Measurements from ENCODE around the gene HNF1B. TPM values are rescaled to one million over a fixed set of nuclear protein-coding genes. Genes with fewer than 3 reads are reported as not detected.

The HNF1B gene
- total RNA-seq, 2 donors from 2014 or later: 2.7 to 7.0 TPM

GRCh38 chr17:37768438-37768837 is 23.6 kb upstream of the HNF1B start:
- no peaks in the 10 kb centered on the region for H3K36me3 ChIP-seq
- H3K9me3 ChIP-seq: no peaks in the 10 kb centered on the region
- H3K27ac ChIP-seq: no peak overlapping the region
- TF ChIP-seq POLR2A (IDR thresholded peaks at IDR 0.05): no peak
- no peak for TF ChIP-seq CTCF (IDR thresholded peaks at IDR 0.05)
- TF ChIP-seq POLR2AphosphoS5 (IDR thresholded peaks at IDR 0.05): no peak
- no peak for DNase-seq (ENCODE audit: low spot score)
- no peaks in the 10 kb centered on the region for H3K27me3 ChIP-seq (replicated peaks; ENCODE audit: insufficient read depth)
- H3K4me3 ChIP-seq: no peak overlapping the region
- H3K4me1 ChIP-seq (replicated peaks): no peaks in the 10 kb centered on the region
- intact Hi-C loops (cut with DNase I): no loop called here
- WGBS: 94% methylated on average over 2 of the region's 2 CpGs

- TF ChIP-seq POLR2A (IDR thresholded peaks at IDR 0.05) (no peak), CTCF (IDR thresholded peaks at IDR 0.05) (no peak), POLR2AphosphoS5 (IDR thresholded peaks at IDR 0.05) (no peak)
- Histone ChIP-seq H3K4me3 (no peak overlapping the region), H3K9me3 (no peaks in the 10 kb centered on the region), H3K36me3 (no peaks in the 10 kb centered on the region), H3K27me3 (replicated peaks; ENCODE audit: insufficient read depth) (no peaks in the 10 kb centered on the region), H3K4me1 (replicated peaks) (no peaks in the 10 kb centered on the region), H3K27ac (no peak overlapping the region)
- 72% methylated on average over 6 of the region's 6 CpGs for WGBS
- intact Hi-C loops (cut with DNase I): no loop called here
- no peak for DNase-seq (ENCODE audit: low spot score)
These were observed 22.1 kb upstream of the HNF1B start for GRCh38 chr17:37766971-37767370.

GRCh38 chr17:37764383-37764782 is 19.5 kb upstream of the HNF1B start:
- H3K9me3 ChIP-seq: no peaks in the 10 kb centered on the region
- no peak overlapping the region for H3K27ac ChIP-seq
- intact Hi-C loops (cut with DNase I): no loop called here
- no peaks in the 10 kb centered on the region for H3K27me3 ChIP-seq (replicated peaks; ENCODE audit: insufficient read depth)
- WGBS: 49% methylated on average over 3 of the region's 3 CpGs
- no peak for DNase-seq (ENCODE audit: low spot score)
- H3K4me3 ChIP-seq: no peak overlapping the region
- no peaks in the 10 kb centered on the region for H3K36me3 ChIP-seq
- no peaks in the 10 kb centered on the region for H3K4me1 ChIP-seq (replicated peaks)
- TF ChIP-seq CTCF (IDR thresholded peaks at IDR 0.05) (no peak), POLR2AphosphoS5 (IDR thresholded peaks at IDR 0.05) (no peak), POLR2A (IDR thresholded peaks at IDR 0.05) (no peak)

GRCh38 chr17:37762666-37763065 is 17.8 kb upstream of the HNF1B start:
- H3K4me1 ChIP-seq (replicated peaks): no peaks in the 10 kb centered on the region
- no peak overlapping the region for H3K4me3 ChIP-seq
- 65% methylated on average over 7 of the region's 7 CpGs for WGBS
- intact Hi-C loops (cut with DNase I): no loop called here
- no peaks in the 10 kb centered on the region for H3K36me3 ChIP-seq
- H3K9me3 ChIP-seq: no peaks in the 10 kb centered on the region
- no peaks in the 10 kb centered on the region for H3K27me3 ChIP-seq (replicated peaks; ENCODE audit: insufficient read depth)
- H3K27ac ChIP-seq: no peak overlapping the region
- TF ChIP-seq POLR2A (IDR thresholded peaks at IDR 0.05) (no peak), POLR2AphosphoS5 (IDR thresholded peaks at IDR 0.05) (no peak)
- no peak for DNase-seq (ENCODE audit: low spot score)

GRCh38 chr17:37761961-37762360 is 17.1 kb upstream of the HNF1B start:
- Histone ChIP-seq H3K4me3 (no peak overlapping the region), H3K4me1 (replicated peaks) (no peaks in the 10 kb centered on the region), H3K36me3 (no peaks in the 10 kb centered on the region), H3K9me3 (no peaks in the 10 kb centered on the region), H3K27ac (no peak overlapping the region), H3K27me3 (replicated peaks; ENCODE audit: insufficient read depth) (no peaks in the 10 kb centered on the region)
- 95% methylated on average over 4 of the region's 4 CpGs for WGBS
- no peak for TF ChIP-seq POLR2A (IDR thresholded peaks at IDR 0.05)
- TF ChIP-seq CTCF (IDR thresholded peaks at IDR 0.05): no peak
- no peak for TF ChIP-seq POLR2AphosphoS5 (IDR thresholded peaks at IDR 0.05)
- no peak for DNase-seq (ENCODE audit: low spot score)
- intact Hi-C loops (cut with DNase I): no loop called here

Data from prostate gland (tissue), 2 donors.